ENCODE data around the gene RBM28.
"Not testable (repeated sequence)": the region's sequence is repeated elsewhere in the genome, so short reads cannot be mapped to it uniquely, and the experiment has no call there.

RBM28 gene

DNA sequence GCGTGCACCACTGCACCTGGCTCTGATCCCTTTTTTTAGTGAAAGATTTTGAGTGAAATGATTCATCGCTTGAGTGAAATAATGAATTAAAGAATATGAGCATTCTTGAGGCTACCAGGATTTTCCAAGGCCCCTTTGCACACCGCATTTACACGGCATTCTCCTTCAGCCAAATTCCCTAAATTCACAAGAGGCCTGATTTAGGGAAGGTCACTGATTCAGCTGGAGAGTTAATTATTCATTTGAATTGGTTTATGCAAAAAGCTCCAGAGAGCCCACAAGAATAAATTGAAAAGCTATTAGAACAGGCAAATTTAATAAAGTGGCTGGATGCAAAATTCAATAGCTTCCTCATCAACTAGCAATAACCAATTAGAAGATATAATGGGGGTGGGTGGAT, 56.2 kb downstream of the RBM28 start:
- DNase-seq (ENCODE audit: low spot score), result no peak

DNA sequence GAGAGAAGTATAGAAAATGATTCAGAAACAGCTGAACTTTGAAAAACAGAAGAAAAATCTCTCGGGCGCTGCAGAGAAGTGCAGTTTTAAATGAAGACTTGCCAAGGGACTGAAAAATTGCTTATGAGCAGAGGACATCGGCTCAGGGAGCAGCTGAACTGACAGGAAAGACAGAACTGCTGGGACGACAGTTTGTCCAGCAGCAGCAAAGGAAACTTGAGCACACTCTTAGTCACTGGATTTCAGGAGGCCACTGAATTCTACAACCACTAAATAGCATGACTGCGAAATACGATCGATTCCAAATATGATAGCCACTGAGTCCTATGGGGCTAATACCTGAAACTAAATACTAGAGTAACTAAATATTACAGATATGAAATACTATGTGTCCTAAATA, 59.6 kb downstream of the RBM28 start:
- DNase-seq (ENCODE audit: low spot score), result no peak

DNA sequence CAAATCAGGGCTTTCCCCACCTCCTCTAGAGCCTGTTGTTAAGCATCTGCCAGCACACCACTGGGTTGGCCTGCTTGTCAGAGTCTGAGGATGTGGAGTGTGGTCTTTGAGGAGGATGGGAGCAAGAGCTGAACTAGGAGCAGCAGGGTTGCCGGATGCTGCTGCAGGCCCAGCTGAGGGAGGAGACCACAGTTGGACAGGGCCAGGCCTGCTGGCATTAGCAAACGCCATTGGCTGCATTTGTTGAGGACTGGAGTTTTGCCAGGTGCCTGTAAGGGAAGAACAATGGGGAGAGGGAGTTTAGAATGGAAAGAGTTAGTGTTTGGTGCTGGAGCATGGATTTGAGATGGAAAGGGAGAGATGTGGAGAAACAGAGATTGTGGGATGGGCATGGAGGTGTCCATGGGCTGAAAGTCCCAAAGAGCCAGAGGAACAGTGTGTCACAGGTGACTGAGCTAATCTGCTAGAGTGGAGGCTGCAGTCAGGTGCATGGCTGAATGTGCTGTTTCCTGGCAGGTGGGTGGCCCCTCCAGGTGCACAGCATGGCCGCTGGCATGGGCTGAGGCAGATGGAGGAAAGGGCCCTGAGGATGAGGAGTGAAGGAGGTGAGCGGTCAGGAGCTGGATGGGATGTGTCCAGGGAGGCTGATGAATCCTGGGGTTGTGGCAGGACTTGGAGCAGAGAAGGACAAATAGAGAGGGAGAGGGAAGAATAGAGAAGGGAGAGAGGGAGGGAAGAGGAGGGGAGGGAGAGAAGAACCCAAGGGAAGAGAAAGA, 61.9 kb downstream of the RBM28 start:
- DNase-seq (ENCODE audit: low spot score), result no peak

- not testable (repeated sequence) for DNase-seq (ENCODE audit: low spot score)
Observed at GRCh38 chr7:128280451-128280850, 63.3 kb downstream of the RBM28 start.

GRCh38 chr7:128279124-128279713, 64.5 kb downstream of the RBM28 start:
- DNase-seq (ENCODE audit: low spot score), result no peak

DNA sequence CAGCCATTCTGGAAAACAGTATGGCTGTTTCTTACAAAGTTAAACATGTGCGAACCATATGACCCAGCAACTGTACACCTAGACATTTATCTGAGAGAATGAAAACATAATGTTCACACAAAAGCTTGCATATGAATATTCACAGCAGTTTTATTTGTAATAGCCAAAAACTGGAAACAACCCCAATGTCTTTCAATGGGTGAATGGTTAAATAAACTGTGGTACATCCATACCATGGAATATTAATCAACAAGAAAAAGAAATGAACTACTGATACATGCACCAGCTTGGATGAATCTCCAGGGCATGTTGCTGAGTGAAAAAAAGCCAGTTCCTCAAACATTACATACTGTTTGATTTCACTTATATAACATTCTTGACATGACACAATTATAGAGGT, 65.3 kb downstream of the RBM28 start:
- no peak for DNase-seq (ENCODE audit: low spot score)

DNA sequence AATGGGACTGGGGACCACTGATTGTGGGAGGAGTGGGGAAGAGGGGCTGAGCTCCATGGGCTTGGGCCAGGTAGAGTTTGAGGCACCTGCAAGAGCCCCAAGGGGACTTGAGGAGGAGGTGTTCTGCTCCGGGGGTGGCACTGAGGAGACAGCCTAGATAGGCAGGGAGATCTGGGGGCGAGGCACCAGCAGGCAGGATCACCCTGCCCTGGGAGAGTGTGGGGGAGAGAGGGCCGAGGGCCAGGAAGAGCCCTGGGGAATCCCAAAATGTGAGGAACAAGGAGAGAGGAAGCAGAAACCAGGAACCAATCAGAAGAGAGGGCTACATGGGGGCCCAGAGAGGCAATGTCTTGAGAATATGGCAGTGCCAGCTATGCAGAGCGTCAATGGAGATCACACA, 68.0 kb downstream of the RBM28 start:
- no peak for DNase-seq (ENCODE audit: low spot score)

DNA sequence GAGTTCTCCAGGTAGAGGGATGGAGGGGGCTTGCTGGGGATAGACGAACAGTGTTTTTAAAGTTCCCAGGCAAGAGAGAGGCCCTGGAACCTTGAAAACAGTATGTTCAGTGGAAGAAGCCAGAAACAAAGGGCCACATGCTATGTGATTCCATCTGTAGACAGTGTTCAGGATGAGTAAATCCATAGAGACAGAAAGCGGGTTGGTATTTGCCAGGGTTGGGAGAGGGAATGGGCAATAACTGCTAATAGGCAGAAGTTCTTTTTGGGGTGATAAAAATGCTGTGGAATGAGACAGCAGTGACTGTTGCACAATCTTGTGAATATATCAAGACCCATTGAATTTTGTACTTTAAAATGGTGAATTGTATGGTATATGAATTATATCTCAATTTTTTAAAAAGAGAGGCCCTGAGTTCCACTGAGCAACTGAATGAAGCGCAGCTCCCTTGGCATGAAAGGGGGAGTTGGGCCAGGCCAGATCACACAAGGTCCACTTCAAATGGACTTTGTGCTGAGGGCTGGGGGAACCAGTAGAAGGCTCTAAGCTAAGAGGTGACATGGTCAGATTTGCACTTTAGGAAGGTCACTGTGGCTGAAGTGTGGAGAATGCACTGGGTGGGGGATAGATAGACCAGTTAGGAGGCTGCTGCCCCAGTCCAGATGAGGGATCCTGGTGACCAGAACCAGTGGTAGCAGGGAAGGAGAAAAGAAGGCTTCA, 68.7 kb downstream of the RBM28 start:
- no peak for DNase-seq (ENCODE audit: low spot score)

- no peak for DNase-seq (ENCODE audit: low spot score)
Observed at GRCh38 chr7:128274246-128274883, 69.3 kb downstream of the RBM28 start.

DNA sequence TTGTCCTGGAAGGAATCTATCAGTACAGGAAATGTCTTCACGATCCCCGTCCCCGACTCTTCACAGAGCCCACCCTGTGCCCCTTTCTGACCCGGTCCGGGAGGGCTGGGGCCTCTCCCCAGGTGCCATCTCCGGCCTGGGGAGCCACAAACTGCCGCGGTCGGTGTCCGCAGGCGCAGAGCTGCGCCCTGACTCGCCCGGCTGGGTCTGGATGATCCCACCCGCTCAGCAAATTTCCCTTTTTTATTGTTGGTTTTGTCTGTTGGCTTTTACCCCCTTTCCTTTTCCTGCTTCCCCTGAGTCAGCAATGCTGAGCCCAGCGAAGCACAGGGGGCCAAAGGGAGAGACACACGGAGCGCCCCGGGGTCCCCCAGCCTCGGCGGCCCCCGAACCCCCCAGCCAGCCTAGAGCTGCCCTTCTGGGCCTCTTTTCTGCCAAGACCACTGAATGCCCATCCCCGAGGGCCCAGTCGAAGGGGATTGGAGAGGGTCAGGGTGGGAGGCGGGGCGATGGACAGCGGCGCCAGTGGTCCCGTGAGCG, 71.7 kb downstream of the RBM28 start:
- DNase-seq (ENCODE audit: low spot score), result no peak

- no peak for DNase-seq (ENCODE audit: low spot score)
Observed at GRCh38 chr7:128271471-128271941, 72.2 kb downstream of the RBM28 start.

GRCh38 chr7:128270826-128271272, 72.9 kb downstream of the RBM28 start:
- no peak for DNase-seq (ENCODE audit: low spot score)

DNA sequence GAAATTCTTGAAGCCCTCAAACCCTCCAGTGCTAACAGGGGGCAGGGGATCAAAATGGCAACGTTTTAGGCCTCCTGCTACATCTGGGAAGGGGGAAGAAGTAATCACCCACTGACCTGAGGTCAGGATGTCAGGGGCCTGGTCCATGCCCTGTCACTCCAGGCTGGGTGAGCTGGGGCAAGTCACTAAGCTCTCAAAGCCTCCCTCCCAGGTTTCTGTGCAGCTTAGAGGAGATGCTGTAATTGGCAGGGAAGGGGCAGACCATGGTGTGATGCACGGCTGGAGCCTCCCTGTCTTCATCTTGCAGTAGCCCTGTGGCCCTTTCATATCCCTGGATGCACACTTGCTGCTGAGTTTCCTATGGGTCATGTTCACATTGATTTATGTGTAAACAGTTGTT, 75.5 kb downstream of the RBM28 start:
- no peak for DNase-seq (ENCODE audit: low spot score)

DNA sequence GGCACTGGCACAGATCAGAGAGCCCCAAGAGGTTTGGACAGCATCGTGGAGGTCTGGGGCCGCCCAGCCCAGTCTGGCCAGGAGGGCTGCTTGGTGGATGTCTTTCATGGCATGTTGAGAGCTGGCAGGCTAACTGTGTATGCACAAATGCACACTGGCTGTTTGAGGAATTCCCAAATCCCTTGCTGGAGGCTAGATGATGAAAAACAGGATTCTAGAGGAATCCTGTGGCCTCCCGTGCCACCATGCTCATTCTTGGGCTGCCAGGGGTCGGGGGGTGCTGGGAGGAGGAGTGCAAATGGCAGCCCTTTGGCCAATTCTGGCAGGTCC, 76.1 kb downstream of the RBM28 start:
- no peak for DNase-seq (ENCODE audit: low spot score)

- DNase-seq (ENCODE audit: low spot score), result no peak
Observed at GRCh38 chr7:128266883-128267594, 76.7 kb downstream of the RBM28 start.

DNA sequence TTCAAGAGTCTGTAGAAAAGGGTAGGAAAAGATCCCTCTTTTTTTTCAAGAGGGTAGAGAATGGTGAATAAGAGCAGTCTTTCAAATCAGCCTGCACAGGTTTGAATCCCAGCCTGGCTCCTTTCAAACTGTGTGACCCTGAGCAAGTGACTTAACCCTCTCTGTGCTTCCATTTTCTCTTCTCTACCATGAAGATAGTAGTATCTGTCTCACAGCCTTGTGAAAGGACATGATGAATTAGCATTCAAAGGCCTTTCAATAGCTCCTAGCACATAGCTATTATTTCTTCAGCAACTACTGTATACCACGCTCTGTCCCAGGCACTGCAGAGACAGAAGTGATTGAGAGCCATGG, 77.2 kb downstream of the RBM28 start:
- no peak for DNase-seq (ENCODE audit: low spot score)

- DNase-seq (ENCODE audit: low spot score), result no peak
Observed at GRCh38 chr7:128265906-128266300, 77.8 kb downstream of the RBM28 start.

DNA sequence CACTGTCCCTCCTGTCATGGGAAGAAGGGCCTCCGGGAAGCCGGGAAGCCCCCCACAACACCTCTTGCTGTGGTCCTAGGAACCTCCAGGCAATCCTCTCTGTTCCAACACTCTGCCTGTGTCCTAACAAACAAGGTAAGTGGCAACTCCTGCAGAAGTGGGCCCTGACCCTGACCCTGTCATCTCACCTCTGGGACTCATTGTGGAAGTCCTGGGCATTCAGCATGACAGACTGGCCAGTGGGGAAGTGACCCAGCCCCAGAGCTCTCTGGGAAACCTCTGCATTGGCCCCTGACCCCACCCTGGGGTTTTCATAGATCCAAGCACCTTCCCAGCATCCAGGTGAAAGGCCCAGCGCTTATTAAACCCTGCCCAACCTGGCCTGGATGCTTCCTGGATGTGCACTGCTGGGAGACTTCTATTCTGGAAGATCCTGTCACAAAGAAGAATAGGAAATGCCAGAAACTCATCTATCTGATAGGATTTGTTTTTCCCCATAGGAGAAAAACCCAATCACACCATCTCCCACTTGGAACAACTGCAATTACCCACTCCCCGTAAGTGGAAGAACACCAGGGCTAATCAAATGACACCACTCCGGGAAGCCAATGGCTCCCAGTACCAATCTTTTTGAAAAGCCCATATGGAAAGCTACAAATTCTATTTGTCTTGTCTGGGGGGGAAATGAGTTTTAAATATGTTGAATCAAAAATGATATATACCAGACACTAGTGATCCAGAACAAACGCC, 78.4 kb downstream of the RBM28 start:
- no peak for DNase-seq (ENCODE audit: low spot score)

- no peak for DNase-seq (ENCODE audit: low spot score)
Observed at GRCh38 chr7:128264477-128264876, 79.2 kb downstream of the RBM28 start.

- no peak for DNase-seq (ENCODE audit: low spot score)
Observed at GRCh38 chr7:128263420-128263819, 80.3 kb downstream of the RBM28 start.
